Trophoblast cell (in vitro differentiated cells and primary cell): ENCODE data around the gene CAMK1D.

Experiments
- DNase-seq, 2 donors: peaks; one replicate each; pipeline ENCODE4 v3.0.0-alpha.2; 2016
- H2AFZ ChIP-seq: 2 replicates; pipeline ENCODE4 v1.6.1; 2013; ENCODE audit warnings: low read length, moderate library complexity, mild to moderate bottlenecking; ENCODE audit not compliant: insufficient read depth, poor library complexity
- H2AK5ac ChIP-seq: 2 replicates; pipeline ENCODE4 v1.6.1; 2013; ENCODE audit warnings: mild to moderate bottlenecking, low read length
- H2BK120ac ChIP-seq: 2 replicates; pipeline ENCODE4 v1.6.1; 2013; ENCODE audit warnings: low read length, mild to moderate bottlenecking, moderate library complexity; ENCODE audit not compliant: insufficient read depth, poor library complexity
- H2BK12ac ChIP-seq: 2 replicates; pipeline ENCODE4 v1.6.1; 2013; ENCODE audit warnings: mild to moderate bottlenecking, low read length, moderate library complexity
- H2BK5ac ChIP-seq: 2 replicates; pipeline ENCODE4 v1.6.1; 2013; ENCODE audit warnings: low read length, low read depth, moderate library complexity, mild to moderate bottlenecking; ENCODE audit not compliant: poor library complexity
- H3K14ac ChIP-seq: 2 replicates; pipeline ENCODE4 v1.6.1; 2013; ENCODE audit warnings: mild to moderate bottlenecking, low read length
- H3K18ac ChIP-seq: 2 replicates; pipeline ENCODE4 v1.6.1; 2013; ENCODE audit warnings: mild to moderate bottlenecking, low read length
- H3K23ac ChIP-seq: 2 replicates; pipeline ENCODE4 v1.6.1; 2013; ENCODE audit warnings: low read length
- H3K27ac ChIP-seq: 2 replicates; pipeline ENCODE4 v1.5.1; 2013; ENCODE audit warnings: low read depth, mild to moderate bottlenecking, inconsistent platforms, low read length, moderate library complexity
- H3K27me3 ChIP-seq: 2 replicates; pipeline ENCODE4 v1.6.1; 2013; ENCODE audit warnings: inconsistent platforms, mild to moderate bottlenecking, low read length, moderate library complexity; ENCODE audit not compliant: insufficient read depth
- H3K36me3 ChIP-seq, 2 experiments: 1 replicate in 1 of 2; 2 replicates in 1 of 2; pipeline ENCODE4 v1.6.1; 2013; ENCODE audit warnings: low read length in 2 of 2, mild to moderate bottlenecking in 2 of 2, moderate library complexity in 1 of 2; ENCODE audit not compliant: insufficient read depth in 2 of 2, control insufficient read depth in 1 of 2
- H3K4ac ChIP-seq: 2 replicates; pipeline ENCODE4 v1.6.1; 2013; ENCODE audit warnings: low read depth, mild to moderate bottlenecking, low read length, moderate library complexity
- H3K4me1 ChIP-seq, 2 experiments: 1 replicate in 1 of 2; 2 replicates in 1 of 2; pipeline ENCODE4 v1.6.1; 2013; ENCODE audit warnings: low read length in 2 of 2, mild to moderate bottlenecking in 2 of 2, moderate library complexity in 1 of 2; ENCODE audit not compliant: insufficient read depth in 2 of 2, control insufficient read depth in 1 of 2
- H3K4me2 ChIP-seq: 2 replicates; pipeline ENCODE4 v1.6.1; 2013; ENCODE audit warnings: inconsistent platforms, mild to moderate bottlenecking, low read length, moderate library complexity
- H3K4me3 ChIP-seq: 2 replicates; pipeline ENCODE4 v1.5.1; 2013; ENCODE audit warnings: mild to moderate bottlenecking, low read depth, low read length, inconsistent platforms
- H3K79me1 ChIP-seq: one replicate; pipeline ENCODE4 v1.6.1; 2013; ENCODE audit warnings: low read length
- H3K79me2 ChIP-seq: 2 replicates; pipeline ENCODE4 v1.6.1; 2013; ENCODE audit warnings: low read length, mild to moderate bottlenecking; ENCODE audit not compliant: control insufficient read depth, insufficient read depth, poor library complexity
- H3K9ac ChIP-seq: 2 replicates; pipeline ENCODE4 v1.6.1; 2013; ENCODE audit warnings: mild to moderate bottlenecking, low read length
- H3K9me3 ChIP-seq: 2 replicates; pipeline ENCODE4 v1.6.1; 2013; ENCODE audit warnings: low read depth, mild to moderate bottlenecking, control low read depth, inconsistent platforms, low read length; ENCODE audit not compliant: insufficient read depth
- H4K12ac ChIP-seq: 2 replicates; pipeline ENCODE4 v1.6.1; 2013; ENCODE audit warnings: low read depth, mild to moderate bottlenecking, low read length, moderate library complexity
- H4K8ac ChIP-seq: 2 replicates; pipeline ENCODE4 v1.6.1; 2013; ENCODE audit warnings: low read depth, mild to moderate bottlenecking, low read length, moderate library complexity
- H4K91ac ChIP-seq: one replicate; pipeline ENCODE4 v1.6.1; 2013; ENCODE audit warnings: low read depth, mild to moderate bottlenecking, low read length, moderate library complexity
- WGBS: extraction: QIAGEN DNeasy Blood & Tissue Kit; methylation state at CpG from one replicate; pipeline ENCODE4 v1.1.7; 2013; ENCODE audit warnings: missing lambda C conversion rate; ENCODE audit not compliant: insufficient read length, insufficient coverage; ENCODE audit errors: extremely low coverage; 5-methylcytosine and 5-hydroxymethylcytosine counted together

CAMK1D gene

DNA sequence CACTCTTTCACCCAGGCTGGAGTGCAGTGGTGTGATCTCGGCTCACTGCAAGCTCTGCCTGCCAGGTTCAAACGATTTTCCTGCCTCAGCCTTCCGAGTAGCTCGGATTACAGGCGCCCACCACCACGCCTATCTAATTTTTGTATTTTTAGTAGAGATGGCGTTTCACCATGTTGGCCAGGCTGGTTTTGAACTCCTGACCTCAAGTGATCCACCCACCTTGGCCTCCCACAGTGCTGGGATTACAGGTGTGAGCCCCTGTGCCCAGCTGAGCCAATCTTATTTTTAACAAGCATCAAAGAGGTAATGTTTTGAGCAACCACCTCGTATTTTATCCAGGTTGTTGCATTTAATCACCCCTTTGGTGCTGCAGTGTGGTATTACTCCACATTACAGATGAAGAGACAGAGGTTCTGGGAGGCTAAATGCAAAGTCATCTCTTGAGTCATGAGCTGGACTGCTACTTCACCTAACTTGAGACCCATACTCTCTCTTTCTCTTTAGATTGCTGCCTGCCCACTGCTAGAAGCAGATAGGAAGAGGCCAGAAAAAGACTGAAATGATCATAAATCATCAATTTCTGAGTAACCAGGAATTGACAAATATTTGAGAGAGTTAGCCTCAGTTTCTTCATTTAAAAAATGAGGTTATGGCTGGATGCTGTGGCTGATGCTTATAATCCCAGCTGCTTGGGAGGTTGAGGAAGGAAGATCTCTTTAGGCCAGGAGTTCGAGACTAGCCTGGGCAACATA lies 116.2 kb downstream of the CAMK1D start:
- Histone ChIP-seq H2BK12ac (no peak overlapping the region), H3K9ac (no peak overlapping the region), H2AFZ (no peak overlapping the region), H4K12ac (no peak overlapping the region), H3K23ac (no peak overlapping the region), H2AK5ac (no peak overlapping the region), H4K8ac (no peak overlapping the region), H4K91ac (no peak overlapping the region), H3K9me3 (peaks cover 2% of the 10 kb centered on the region), H3K79me2 (no peaks in the 10 kb centered on the region), H2BK5ac (no peak overlapping the region), H3K79me1 (no peaks in the 10 kb centered on the region), H3K36me3 (no peaks in the 10 kb centered on the region), H3K4ac (no peak overlapping the region), H3K27ac (no peak overlapping the region), H2BK120ac (no peak overlapping the region), H3K27me3 (no peaks in the 10 kb centered on the region), H3K4me3 (no peak overlapping the region), H3K4me1 (no peaks in the 10 kb centered on the region), H3K18ac (no peak overlapping the region), H3K14ac (no peak overlapping the region), H3K4me2 (no peak overlapping the region)
- DNase-seq: no peak
- WGBS: no CpG with 5 or more reads among the region's 9 CpGs

DNA sequence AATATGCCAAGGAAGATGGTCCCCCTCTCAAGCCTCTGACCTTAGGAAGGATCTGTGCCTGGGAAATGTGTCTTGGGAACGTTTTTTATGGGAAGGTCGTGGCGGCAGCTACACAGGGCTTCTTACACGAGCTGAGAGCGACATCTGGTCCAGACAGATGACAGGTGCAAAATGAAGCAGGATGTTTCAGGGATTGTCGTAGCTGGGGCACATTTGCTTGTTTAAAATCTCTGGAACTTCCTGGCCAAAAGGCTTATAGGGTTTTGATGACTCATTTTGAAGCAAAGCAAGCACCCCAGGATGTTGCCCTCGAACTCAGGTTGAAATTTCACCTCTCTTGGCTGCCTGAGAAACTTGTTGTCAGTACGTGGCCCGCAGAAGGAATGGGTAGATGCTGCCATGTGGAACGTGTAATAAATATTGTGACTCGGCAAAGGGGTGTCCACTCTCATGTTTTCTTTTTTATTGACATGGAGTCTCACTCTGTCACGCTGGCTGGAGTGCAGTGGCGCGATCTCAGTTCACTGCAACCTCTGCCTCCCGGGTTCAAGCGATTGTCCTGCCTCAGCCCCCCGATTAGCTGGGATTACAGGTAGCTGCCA lies 117.5 kb downstream of the CAMK1D start:
- Histone ChIP-seq H3K79me1 (no peaks in the 10 kb centered on the region), H3K9ac (no peak overlapping the region), H3K4ac (no peak overlapping the region), H3K4me1 (no peaks in the 10 kb centered on the region), H3K23ac (no peak overlapping the region), H2AFZ (no peak overlapping the region), H2BK5ac (no peak overlapping the region), H3K4me2 (no peak overlapping the region), H3K27me3 (no peaks in the 10 kb centered on the region), H4K91ac (no peak overlapping the region), H3K27ac (no peak overlapping the region), H3K14ac (no peak overlapping the region), H3K4me3 (no peak overlapping the region), H4K8ac (no peak overlapping the region), H4K12ac (no peak overlapping the region), H2BK120ac (no peak overlapping the region), H3K18ac (no peak overlapping the region), H2AK5ac (no peak overlapping the region), H3K9me3 (peaks cover 2% of the 10 kb centered on the region), H3K79me2 (no peaks in the 10 kb centered on the region), H2BK12ac (no peak overlapping the region), H3K36me3 (no peaks in the 10 kb centered on the region)
- DNase-seq: no peak
- no CpG with 5 or more reads among the region's 17 CpGs for WGBS

DNA sequence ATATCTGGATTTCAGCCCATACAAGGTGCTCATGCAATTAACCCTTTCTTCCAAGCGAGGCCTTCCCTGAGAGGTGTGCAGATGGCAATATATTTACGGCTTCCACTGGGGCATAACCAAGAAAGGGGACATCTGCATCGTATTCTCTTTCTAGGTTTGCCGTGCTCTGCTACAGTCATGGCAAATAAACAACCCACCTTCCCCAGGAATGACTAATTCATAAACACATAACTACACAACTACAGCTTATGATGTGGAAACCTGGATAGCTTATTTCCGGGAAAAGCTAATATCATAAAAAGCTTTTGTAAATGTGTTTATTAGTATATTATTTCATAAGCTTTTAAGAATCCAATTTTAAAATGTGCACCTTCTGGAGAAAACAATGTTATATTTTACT lies 120.0 kb downstream of the CAMK1D start:
- Histone ChIP-seq H3K79me2 (no peaks in the 10 kb centered on the region), H3K23ac (no peak overlapping the region), H3K9ac (no peak overlapping the region), H4K91ac (no peak overlapping the region), H3K9me3 (peaks cover under 1% of the 10 kb centered on the region), H3K14ac (no peak overlapping the region), H3K4me1 (no peaks in the 10 kb centered on the region), H2BK5ac (no peak overlapping the region), H3K18ac (no peak overlapping the region), H2BK12ac (no peak overlapping the region), H3K4ac (no peak overlapping the region), H2AFZ (no peak overlapping the region), H2AK5ac (no peak overlapping the region), H3K27ac (no peak overlapping the region), H2BK120ac (no peak overlapping the region), H3K4me3 (no peak overlapping the region), H3K79me1 (no peaks in the 10 kb centered on the region), H4K12ac (no peak overlapping the region), H4K8ac (no peak overlapping the region), H3K36me3 (no peaks in the 10 kb centered on the region), H3K27me3 (no peaks in the 10 kb centered on the region), H3K4me2 (no peak overlapping the region)
- no peak for DNase-seq
- no CpG with 5 or more reads among the region's 5 CpGs for WGBS

DNA sequence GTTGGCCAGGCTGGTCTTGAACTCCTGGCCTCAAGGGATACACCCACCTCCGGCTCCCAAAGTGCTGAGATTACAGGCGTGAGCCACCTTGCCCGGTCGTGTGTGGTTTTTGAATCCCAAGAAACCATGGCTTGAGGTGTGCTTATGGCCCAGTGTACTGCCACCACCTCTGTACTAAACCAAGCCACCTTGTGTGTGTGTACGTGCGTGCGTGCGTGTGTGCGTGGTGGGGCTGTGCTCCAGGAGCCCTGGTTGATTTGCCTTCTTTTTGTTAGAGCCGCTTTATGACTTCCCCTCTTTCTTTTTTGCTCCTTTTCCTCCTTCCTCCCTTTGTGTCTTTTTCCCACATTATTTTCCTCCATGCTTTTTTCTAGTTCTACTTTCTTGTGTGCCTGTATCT lies 121.4 kb downstream of the CAMK1D start:
- Histone ChIP-seq H3K18ac (no peak overlapping the region), H3K9ac (no peak overlapping the region), H3K4me1 (no peaks in the 10 kb centered on the region), H3K79me1 (no peaks in the 10 kb centered on the region), H3K14ac (no peak overlapping the region), H3K27me3 (no peaks in the 10 kb centered on the region), H2AFZ (no peak overlapping the region), H3K27ac (no peak overlapping the region), H2BK120ac (no peak overlapping the region), H3K9me3 (peaks cover 1% of the 10 kb centered on the region), H4K12ac (no peak overlapping the region), H3K4me2 (no peak overlapping the region), H3K4ac (no peak overlapping the region), H3K36me3 (no peaks in the 10 kb centered on the region), H4K91ac (no peak overlapping the region), H2BK12ac (no peak overlapping the region), H3K79me2 (no peaks in the 10 kb centered on the region), H3K4me3 (no peak overlapping the region), H2BK5ac (no peak overlapping the region), H4K8ac (no peak overlapping the region), H3K23ac (no peak overlapping the region), H2AK5ac (no peak overlapping the region)
- DNase-seq: no peak
- no CpG with 5 or more reads among the region's 10 CpGs for WGBS
